ENCODE measurements around the gene PITHD1. TPM values are rescaled to one million over a fixed set of nuclear protein-coding genes. Genes with fewer than 3 reads are reported as not detected.

PITHD1 gene
- total and polyA plus RNA-seq, 2 donors: 89.1 to 118 TPM

DNA sequence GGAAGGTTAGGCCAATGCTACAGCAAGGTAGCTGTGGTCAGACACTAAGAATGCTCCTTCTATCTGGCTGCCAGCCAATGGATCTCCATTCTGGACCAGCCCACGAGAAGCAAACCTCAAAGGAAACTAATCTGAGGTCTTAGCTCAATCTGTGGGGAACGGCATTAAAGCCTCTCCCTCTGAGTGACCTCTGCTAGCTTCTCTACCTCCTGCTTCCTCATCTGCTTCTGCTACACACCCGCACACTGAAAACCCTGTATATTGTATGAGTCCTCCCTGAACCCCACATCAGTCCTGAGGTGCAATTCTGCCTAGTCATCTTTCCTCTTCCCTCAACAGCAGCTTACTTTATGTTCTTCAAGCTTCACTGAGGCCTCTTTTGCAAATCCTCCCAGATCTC, 29.2 kb downstream of the PITHD1 start:
- H3K27ac ChIP-seq (ENCODE audit: low read depth in 1 of 2, low read length in 1 of 2): no peak overlapping the region
- DNase-seq (ENCODE audit: low read depth in 6 of 9, low spot score in 9 of 9): no peak
- peaks cover 3 to 21% of the 10 kb centered on the region in 2 donors for H3K4me1 ChIP-seq (ENCODE audit: control insufficient read depth in 2 of 2, insufficient read depth in 2 of 2, low read length in 2 of 2)
- H3K9me3 ChIP-seq (ENCODE audit: control insufficient read depth in 2 of 2, insufficient read depth in 1 of 2, low read length in 1 of 2): peaks cover 0 to 4% of the 10 kb centered on the region in 2 donors
- H3K27me3 ChIP-seq (ENCODE audit: control insufficient read depth in 2 of 2, insufficient read depth in 1 of 2, low read length in 1 of 2): no peaks in the 10 kb centered on the region
- H3K36me3 ChIP-seq (ENCODE audit: control insufficient read depth in 2 of 2, insufficient read depth in 2 of 2, low read length in 1 of 2): peaks cover 22% of the 10 kb centered on the region in 2 donors
- no peak overlapping the region for H3K4me3 ChIP-seq (ENCODE audit: low read length in 2 of 2)
- WGBS: 21% methylated on average over 3 of the region's 3 CpGs

DNA sequence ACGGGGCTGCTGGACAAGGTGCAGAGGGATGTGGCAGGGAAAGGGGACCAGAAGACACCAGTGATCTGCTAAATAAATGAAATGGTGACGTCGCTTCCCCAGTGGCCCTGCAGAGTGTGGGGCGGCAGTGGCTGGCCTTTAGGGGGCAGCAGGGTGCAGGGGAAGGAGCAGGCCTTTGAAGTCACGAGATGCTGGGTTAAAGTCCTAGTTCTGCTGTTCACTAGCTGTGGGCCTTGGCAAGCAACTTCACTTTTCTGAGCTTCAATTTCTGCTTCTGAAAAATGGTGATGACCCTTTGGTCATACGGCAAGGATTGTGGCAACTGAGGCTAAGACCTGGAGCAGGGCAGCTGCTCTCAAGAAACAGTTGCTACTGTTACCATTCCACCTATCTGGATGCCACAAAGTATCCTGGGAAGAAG, 31.5 kb downstream of the PITHD1 start:
- peaks cover 27% of the 10 kb centered on the region in 2 donors for H3K36me3 ChIP-seq (ENCODE audit: control insufficient read depth in 2 of 2, insufficient read depth in 2 of 2, low read length in 1 of 2)
- no peak overlapping the region for H3K27ac ChIP-seq (ENCODE audit: low read depth in 1 of 2, low read length in 1 of 2)
- peak in 8 of 9 donors; percentile 45 to 88 (median 76) for DNase-seq (ENCODE audit: low read depth in 6 of 9, low spot score in 9 of 9)
- no peaks in the 10 kb centered on the region for H3K27me3 ChIP-seq (ENCODE audit: control insufficient read depth in 2 of 2, insufficient read depth in 1 of 2, low read length in 1 of 2)
- WGBS: 25% methylated on average over 6 of the region's 6 CpGs
- H3K9me3 ChIP-seq (ENCODE audit: control insufficient read depth in 2 of 2, insufficient read depth in 1 of 2, low read length in 1 of 2): peaks cover 0 to 4% of the 10 kb centered on the region in 2 donors
- peaks cover 3 to 15% of the 10 kb centered on the region in 2 donors for H3K4me1 ChIP-seq (ENCODE audit: control insufficient read depth in 2 of 2, insufficient read depth in 2 of 2, low read length in 2 of 2)
- no peak overlapping the region for H3K4me3 ChIP-seq (ENCODE audit: low read length in 2 of 2)

DNA sequence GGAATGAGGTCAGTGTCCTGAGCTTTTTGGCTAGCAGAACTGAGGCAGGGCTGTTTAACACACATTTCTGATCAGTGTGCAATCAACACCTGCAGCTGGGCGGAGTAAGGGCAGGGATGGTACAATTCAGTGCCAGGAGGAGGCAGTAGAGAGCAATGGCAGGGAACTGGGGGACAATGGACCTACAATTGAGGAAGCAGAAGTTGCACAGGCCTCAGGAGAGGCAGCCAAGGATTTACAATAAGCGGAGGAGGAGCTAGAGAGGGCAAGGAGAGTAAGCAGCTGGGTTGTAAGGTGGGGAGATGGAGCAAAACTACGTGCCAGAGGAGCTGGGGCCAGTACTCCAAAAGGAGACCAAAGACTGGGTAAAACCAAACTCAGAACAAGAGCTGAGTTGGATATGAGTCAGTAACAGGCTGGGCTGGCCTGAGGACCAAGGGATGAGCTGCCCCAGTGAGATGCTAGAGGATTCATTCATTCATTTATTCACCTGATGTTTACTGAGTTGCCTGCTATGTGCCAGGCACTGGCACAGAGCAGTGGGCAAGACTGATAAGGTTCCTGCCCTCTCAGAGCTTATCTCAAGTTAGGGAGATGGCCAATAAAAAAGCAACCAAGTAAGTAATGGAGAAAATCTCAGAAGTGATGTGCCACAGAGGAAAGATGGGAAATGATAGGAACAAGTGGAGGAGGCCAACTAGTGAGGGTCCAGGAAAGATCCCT, 32.8 kb downstream of the PITHD1 start:
- H3K36me3 ChIP-seq (ENCODE audit: control insufficient read depth in 2 of 2, insufficient read depth in 2 of 2, low read length in 1 of 2): peaks cover 30 to 35% of the 10 kb centered on the region in 2 donors

DNA sequence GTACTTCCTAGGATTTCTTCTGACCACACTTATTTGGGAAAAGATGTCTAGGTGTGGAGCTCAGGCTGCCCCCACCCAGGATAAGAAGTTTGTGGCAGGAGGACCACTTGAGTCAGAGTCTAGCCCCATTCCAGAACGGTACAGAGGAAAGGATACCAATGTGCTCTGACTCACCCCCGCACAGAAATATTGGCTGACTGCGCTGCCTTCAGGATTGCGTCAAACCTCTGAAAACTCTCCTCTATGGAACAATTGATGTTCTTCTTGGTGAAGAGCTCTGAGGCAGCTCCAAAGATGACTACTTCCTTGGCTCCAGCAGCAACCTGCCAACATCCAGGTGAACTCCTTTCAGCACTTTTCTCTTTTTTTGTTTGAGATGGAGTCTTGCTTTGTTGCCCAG, 35.8 kb downstream of the PITHD1 start:
- WGBS: 96% methylated on average over 4 of the region's 4 CpGs
- Histone ChIP-seq H3K27ac (ENCODE audit: low read depth in 1 of 2, low read length in 1 of 2) (no peak overlapping the region), H3K4me1 (ENCODE audit: control insufficient read depth in 2 of 2, insufficient read depth in 2 of 2, low read length in 2 of 2) (peaks cover 3 to 9% of the 10 kb centered on the region in 2 donors), H3K36me3 (ENCODE audit: control insufficient read depth in 2 of 2, insufficient read depth in 2 of 2, low read length in 1 of 2) (peaks cover 33 to 53% of the 10 kb centered on the region in 2 donors), H3K9me3 (ENCODE audit: control insufficient read depth in 2 of 2, insufficient read depth in 1 of 2, low read length in 1 of 2) (no peaks in the 10 kb centered on the region), H3K4me3 (ENCODE audit: low read length in 2 of 2) (no peak overlapping the region), H3K27me3 (ENCODE audit: control insufficient read depth in 2 of 2, insufficient read depth in 1 of 2, low read length in 1 of 2) (no peaks in the 10 kb centered on the region)
- no peak for DNase-seq (ENCODE audit: low read depth in 6 of 9, low spot score in 9 of 9)

More for the DNA sequence above, 32.8 kb downstream of the PITHD1 start:
- Histone ChIP-seq H3K27ac (ENCODE audit: low read depth in 1 of 2, low read length in 1 of 2) (peak overlapping the region in 1 of 2 donors; percentile 32), H3K9me3 (ENCODE audit: control insufficient read depth in 2 of 2, insufficient read depth in 1 of 2, low read length in 1 of 2) (peaks cover 0 to 4% of the 10 kb centered on the region in 2 donors), H3K4me3 (ENCODE audit: low read length in 2 of 2) (no peak overlapping the region), H3K4me1 (ENCODE audit: control insufficient read depth in 2 of 2, insufficient read depth in 2 of 2, low read length in 2 of 2) (peaks cover 3 to 15% of the 10 kb centered on the region in 2 donors), H3K27me3 (ENCODE audit: control insufficient read depth in 2 of 2, insufficient read depth in 1 of 2, low read length in 1 of 2) (no peaks in the 10 kb centered on the region)
- WGBS: 63% methylated on average over 3 of the region's 3 CpGs
- DNase-seq (ENCODE audit: low read depth in 6 of 9, low spot score in 9 of 9): peak in 6 of 9 donors; percentile 43 to 81 (median 57)

DNA sequence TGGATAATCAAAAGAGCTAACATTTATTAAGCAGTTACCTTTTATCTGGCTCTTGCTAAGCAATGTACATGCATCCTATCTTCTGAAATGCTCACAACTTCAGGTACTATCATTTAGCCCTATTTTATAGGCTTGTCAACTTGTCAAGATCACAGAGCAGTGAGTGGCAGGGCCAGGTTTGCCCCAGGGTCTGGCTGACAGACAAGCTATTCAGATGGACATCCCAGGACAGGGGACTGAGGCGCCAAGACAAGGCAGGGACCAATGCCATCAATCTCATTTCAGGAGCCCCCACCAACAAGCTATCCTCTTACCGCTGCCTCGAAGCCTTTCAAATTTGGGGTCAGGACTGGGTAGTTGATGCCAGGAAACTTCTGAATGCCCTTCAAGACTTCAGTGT, 38.1 kb downstream of the PITHD1 start:
- no peak overlapping the region for H3K27ac ChIP-seq (ENCODE audit: low read depth in 1 of 2, low read length in 1 of 2)

DNA sequence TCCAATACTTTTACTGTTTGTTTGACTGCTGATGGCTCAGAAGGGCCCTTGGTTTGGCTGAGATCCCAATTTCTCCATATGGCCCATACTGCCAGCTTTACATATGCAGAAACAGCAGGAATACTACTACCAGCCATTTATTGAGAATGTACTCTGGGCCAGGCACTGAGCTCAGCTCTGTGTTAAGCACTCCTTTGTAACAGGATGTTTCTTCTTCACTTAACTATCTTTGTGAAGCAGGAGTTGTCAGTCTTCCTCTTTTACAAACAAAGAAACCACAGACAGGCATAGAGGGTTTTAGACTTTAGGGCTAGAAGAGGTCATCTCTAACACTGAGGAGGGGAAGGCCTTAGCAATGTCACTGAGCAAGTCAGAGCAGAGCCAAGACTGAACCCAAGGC, 38.7 kb downstream of the PITHD1 start:
- H3K27ac ChIP-seq (ENCODE audit: low read depth in 1 of 2, low read length in 1 of 2): no peak overlapping the region
- no peak overlapping the region for H3K4me3 ChIP-seq (ENCODE audit: low read length in 2 of 2)
- H3K9me3 ChIP-seq (ENCODE audit: control insufficient read depth in 2 of 2, insufficient read depth in 1 of 2, low read length in 1 of 2): no peaks in the 10 kb centered on the region
- H3K27me3 ChIP-seq (ENCODE audit: control insufficient read depth in 2 of 2, insufficient read depth in 1 of 2, low read length in 1 of 2): no peaks in the 10 kb centered on the region
- no peaks in the 10 kb centered on the region for H3K4me1 ChIP-seq (ENCODE audit: control insufficient read depth in 2 of 2, insufficient read depth in 2 of 2, low read length in 2 of 2)
- peaks cover 38 to 48% of the 10 kb centered on the region in 2 donors for H3K36me3 ChIP-seq (ENCODE audit: control insufficient read depth in 2 of 2, insufficient read depth in 2 of 2, low read length in 1 of 2)
- DNase-seq (ENCODE audit: low read depth in 6 of 9, low spot score in 9 of 9): no peak

More for the DNA sequence above, 38.1 kb downstream of the PITHD1 start:
- WGBS: 94% methylated on average over 3 of the region's 3 CpGs
- H3K4me1 ChIP-seq (ENCODE audit: control insufficient read depth in 2 of 2, insufficient read depth in 2 of 2, low read length in 2 of 2): no peaks in the 10 kb centered on the region
- no peaks in the 10 kb centered on the region for H3K9me3 ChIP-seq (ENCODE audit: control insufficient read depth in 2 of 2, insufficient read depth in 1 of 2, low read length in 1 of 2)
- no peak for DNase-seq (ENCODE audit: low read depth in 6 of 9, low spot score in 9 of 9)
- no peak overlapping the region for H3K4me3 ChIP-seq (ENCODE audit: low read length in 2 of 2)
- H3K36me3 ChIP-seq (ENCODE audit: control insufficient read depth in 2 of 2, insufficient read depth in 2 of 2, low read length in 1 of 2): peaks cover 38 to 53% of the 10 kb centered on the region in 2 donors
- H3K27me3 ChIP-seq (ENCODE audit: control insufficient read depth in 2 of 2, insufficient read depth in 1 of 2, low read length in 1 of 2): no peaks in the 10 kb centered on the region

DNA sequence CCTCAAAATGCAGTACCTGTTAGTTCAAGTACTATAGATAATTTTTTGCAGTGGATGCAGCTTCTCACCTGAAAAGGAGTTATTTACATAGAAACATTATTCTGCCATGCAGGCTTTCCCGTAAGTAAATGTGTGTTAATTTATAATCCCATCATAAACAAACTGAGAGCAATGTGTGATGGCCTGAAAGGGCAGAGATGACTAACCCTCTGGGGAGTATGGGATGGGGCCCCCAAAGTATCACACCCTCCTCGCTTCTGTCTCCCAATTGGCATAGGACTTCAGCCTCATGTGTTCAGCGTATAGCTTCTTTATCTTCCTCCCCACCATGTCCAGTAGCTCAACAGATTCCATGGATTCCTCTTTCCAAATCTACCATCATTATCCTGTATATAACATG, 39.4 kb downstream of the PITHD1 start:
- no peaks in the 10 kb centered on the region for H3K4me1 ChIP-seq (ENCODE audit: control insufficient read depth in 2 of 2, insufficient read depth in 2 of 2, low read length in 2 of 2)
- no peak for DNase-seq (ENCODE audit: low read depth in 6 of 9, low spot score in 9 of 9)
- H3K36me3 ChIP-seq (ENCODE audit: control insufficient read depth in 2 of 2, insufficient read depth in 2 of 2, low read length in 1 of 2): peaks cover 36 to 45% of the 10 kb centered on the region in 2 donors
- H3K27ac ChIP-seq (ENCODE audit: low read depth in 1 of 2, low read length in 1 of 2): no peak overlapping the region
- 97% methylated on average over 3 of the region's 3 CpGs for WGBS
- H3K27me3 ChIP-seq (ENCODE audit: control insufficient read depth in 2 of 2, insufficient read depth in 1 of 2, low read length in 1 of 2): no peaks in the 10 kb centered on the region
- H3K9me3 ChIP-seq (ENCODE audit: control insufficient read depth in 2 of 2, insufficient read depth in 1 of 2, low read length in 1 of 2): no peaks in the 10 kb centered on the region
- H3K4me3 ChIP-seq (ENCODE audit: low read length in 2 of 2): no peak overlapping the region

DNA sequence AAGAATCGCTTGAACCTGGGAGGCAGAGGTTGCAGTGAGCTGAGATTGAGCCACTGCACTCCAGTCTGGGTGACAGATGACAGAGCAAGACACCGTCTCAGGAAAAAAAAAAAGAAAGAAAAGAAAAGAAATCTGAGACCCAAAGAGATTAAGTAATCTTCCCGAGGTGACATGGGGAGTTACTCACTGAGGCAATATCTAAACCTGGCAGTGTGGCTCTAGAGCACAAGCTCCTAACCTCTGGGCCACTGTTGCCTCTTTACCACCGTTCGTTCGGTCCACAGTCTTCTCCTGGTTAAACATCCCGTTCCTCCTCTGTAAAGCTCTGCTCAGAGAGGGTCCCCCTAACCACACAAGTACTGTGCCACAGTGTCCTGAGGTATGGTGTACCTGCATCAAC, 45.5 kb downstream of the PITHD1 start:
- WGBS: 96% methylated on average over 7 of the region's 7 CpGs
- Histone ChIP-seq H3K4me3 (ENCODE audit: low read length in 2 of 2) (no peak overlapping the region), H3K27me3 (ENCODE audit: control insufficient read depth in 2 of 2, insufficient read depth in 1 of 2, low read length in 1 of 2) (no peaks in the 10 kb centered on the region)

DNA sequence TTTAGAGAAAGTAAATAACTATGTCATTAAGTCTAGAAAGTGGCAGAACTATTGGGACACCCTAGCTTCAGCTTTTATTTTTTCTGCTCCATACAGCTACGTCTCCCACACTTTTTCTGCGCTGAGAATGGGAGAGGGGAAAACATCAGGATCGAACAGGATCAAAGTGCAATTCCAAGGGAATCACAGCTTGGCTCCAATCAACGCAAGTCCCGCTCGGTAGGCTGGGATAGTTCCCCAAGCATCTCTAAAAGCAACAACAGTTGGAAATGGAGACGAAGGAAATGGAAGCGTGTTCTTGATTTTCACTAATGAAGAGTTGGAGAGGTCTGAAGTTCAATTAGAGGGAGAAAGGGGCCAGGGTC, 46.5 kb downstream of the PITHD1 start:
- no peak for DNase-seq (ENCODE audit: low read depth in 6 of 9, low spot score in 9 of 9)
- Histone ChIP-seq H3K9me3 (ENCODE audit: control insufficient read depth in 2 of 2, insufficient read depth in 1 of 2, low read length in 1 of 2) (no peaks in the 10 kb centered on the region), H3K4me1 (ENCODE audit: control insufficient read depth in 2 of 2, insufficient read depth in 2 of 2, low read length in 2 of 2) (peaks cover 2 to 12% of the 10 kb centered on the region in 2 donors), H3K36me3 (ENCODE audit: control insufficient read depth in 2 of 2, insufficient read depth in 2 of 2, low read length in 1 of 2) (peaks cover 0 to 5% of the 10 kb centered on the region in 2 donors), H3K27ac (ENCODE audit: low read depth in 1 of 2, low read length in 1 of 2) (peak overlapping the region; percentile 85 to 88), H3K27me3 (ENCODE audit: control insufficient read depth in 2 of 2, insufficient read depth in 1 of 2, low read length in 1 of 2) (no peaks in the 10 kb centered on the region), H3K4me3 (ENCODE audit: low read length in 2 of 2) (peak overlapping the region; percentile 63 to 87)
- WGBS: 6% methylated on average over 8 of the region's 8 CpGs

More for the DNA sequence above, 45.5 kb downstream of the PITHD1 start:
- Histone ChIP-seq H3K36me3 (ENCODE audit: control insufficient read depth in 2 of 2, insufficient read depth in 2 of 2, low read length in 1 of 2) (peaks cover 0 to 5% of the 10 kb centered on the region in 2 donors), H3K9me3 (ENCODE audit: control insufficient read depth in 2 of 2, insufficient read depth in 1 of 2, low read length in 1 of 2) (no peaks in the 10 kb centered on the region), H3K4me1 (ENCODE audit: control insufficient read depth in 2 of 2, insufficient read depth in 2 of 2, low read length in 2 of 2) (peaks cover 2 to 12% of the 10 kb centered on the region in 2 donors), H3K27ac (ENCODE audit: low read depth in 1 of 2, low read length in 1 of 2) (no peak overlapping the region)
- no peak for DNase-seq (ENCODE audit: low read depth in 6 of 9, low spot score in 9 of 9)
